Gastroesophageal sphincter (tissue), 3 donors: ENCODE data around the gene PEPD.

Experiments
- CTCF ChIP-seq, 4 experiments: fragments of 200-600 bp in 2 of 4; fragments of 450-650 bp in 2 of 4; sonication (generic) in 1 of 4; IDR thresholded peaks; one replicate each; pipeline ENCODE4 v1.5.1; 2017 to 2019; ENCODE audit warnings: antibody characterized with exemption in 4 of 4, mild to moderate bottlenecking in 2 of 4, moderate library complexity in 2 of 4
- POLR2A ChIP-seq, 2 donors: fragments of 450-650 bp; IDR thresholded peaks; one replicate each; pipeline ENCODE4 v1.6.1; 2017; ENCODE audit warnings: antibody characterized with exemption in 2 of 2, mild to moderate bottlenecking in 2 of 2, moderate library complexity in 1 of 2
- POLR2AphosphoS5 ChIP-seq: sonication (generic); formaldehyde crosslinking; IDR thresholded peaks from one replicate; pipeline ENCODE4 v1.6.1; 2017; ENCODE audit warnings: antibody characterized with exemption

GRCh38 chr19:33502521-33502920 is 19.1 kb downstream of the PEPD start:
- TF ChIP-seq CTCF (IDR thresholded peaks at IDR 0.05) (no peak), POLR2AphosphoS5 (no peak), POLR2A (IDR thresholded peaks at IDR 0.05) (no peak)
